GM21515 (cell line): Measurements from ENCODE around the gene PTGFRN.
"Not testable (repeated sequence)": the region's sequence is repeated elsewhere in the genome, so short reads cannot be mapped to it uniquely, and the experiment has no call there.

Experiments
- ATAC-seq: cut with Tn5 transposase; IDR thresholded peaks from one replicate; pipeline ENCODE4 v1.9.1; 2021; ENCODE audit not compliant: unreplicated experiment

Gene PTGFRN

GRCh38 chr1:116962987-116963639, 53.4 kb downstream of the PTGFRN start:
- no peak for ATAC-seq

GRCh38 chr1:116966791-116967190, 57.1 kb downstream of the PTGFRN start:
- ATAC-seq, result no peak

GRCh38 chr1:116968724-116969123, 59.0 kb downstream of the PTGFRN start:
- no peak for ATAC-seq

GRCh38 chr1:116971258-116971860, 61.6 kb downstream of the PTGFRN start:
- ATAC-seq, result no peak

- no peak for ATAC-seq
Measured at GRCh38 chr1:116971965-116972673, 62.4 kb downstream of the PTGFRN start.

GRCh38 chr1:116972674-116973030, 62.9 kb downstream of the PTGFRN start:
- ATAC-seq, result no peak

GRCh38 chr1:116980309-116980708, 70.6 kb downstream of the PTGFRN start:
- not testable (repeated sequence) for ATAC-seq

- no peak for ATAC-seq
Measured at GRCh38 chr1:116981521-116982037, 71.9 kb downstream of the PTGFRN start.

- no peak for ATAC-seq
Measured at GRCh38 chr1:116982319-116983004, 72.7 kb downstream of the PTGFRN start.

GRCh38 chr1:116983112-116983511, 73.4 kb downstream of the PTGFRN start:
- ATAC-seq, result no peak

GRCh38 chr1:116983678-116984077, 74.0 kb downstream of the PTGFRN start:
- ATAC-seq, result no peak

GRCh38 chr1:116984406-116985160, 74.9 kb downstream of the PTGFRN start:
- no peak for ATAC-seq

- ATAC-seq, result no peak
Measured at GRCh38 chr1:116986421-116987255, 76.9 kb downstream of the PTGFRN start.

GRCh38 chr1:116987256-116987555, 77.5 kb downstream of the PTGFRN start:
- ATAC-seq, result no peak

GRCh38 chr1:116988248-116988647, 78.5 kb downstream of the PTGFRN start:
- no peak for ATAC-seq

GRCh38 chr1:116988908-116989307, 79.2 kb downstream of the PTGFRN start:
- ATAC-seq, result no peak

GRCh38 chr1:116989835-116990234, 80.1 kb downstream of the PTGFRN start:
- ATAC-seq, result no peak

GRCh38 chr1:116990612-116991151, 81.0 kb downstream of the PTGFRN start:
- ATAC-seq, result no peak

GRCh38 chr1:116991171-116991845, 81.6 kb downstream of the PTGFRN start:
- no peak for ATAC-seq
